ENCODE measurements around the gene SLAMF6. TPM values are rescaled to one million over a fixed set of nuclear protein-coding genes. Genes with fewer than 3 reads are reported as not detected.

The SLAMF6 gene
- total RNA-seq, 4 donors from 2014 or later = 0.49 to 1.2 (median 0.62) TPM; not detected in 1

DNA sequence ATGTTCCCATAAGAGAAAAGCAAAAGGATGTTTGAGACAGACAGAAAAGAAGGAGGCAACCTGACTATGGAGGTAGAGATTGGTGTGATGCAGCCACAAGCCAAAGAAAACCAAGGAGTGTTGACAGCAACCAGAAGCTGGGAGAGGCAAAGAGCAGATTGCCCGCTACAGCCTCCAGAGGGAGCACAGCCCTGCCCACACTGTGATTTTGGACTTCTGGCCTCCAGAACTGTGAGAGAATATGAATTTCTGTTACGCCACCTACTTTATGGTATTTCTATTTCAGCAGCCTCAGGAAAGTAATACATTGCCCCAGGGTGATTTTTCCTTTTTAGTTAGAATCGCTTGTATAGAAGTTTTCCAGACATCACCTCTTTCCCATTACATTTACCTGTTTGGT lies 28.4 kb downstream of the SLAMF6 start:
- TF ChIP-seq, protein P1, sequence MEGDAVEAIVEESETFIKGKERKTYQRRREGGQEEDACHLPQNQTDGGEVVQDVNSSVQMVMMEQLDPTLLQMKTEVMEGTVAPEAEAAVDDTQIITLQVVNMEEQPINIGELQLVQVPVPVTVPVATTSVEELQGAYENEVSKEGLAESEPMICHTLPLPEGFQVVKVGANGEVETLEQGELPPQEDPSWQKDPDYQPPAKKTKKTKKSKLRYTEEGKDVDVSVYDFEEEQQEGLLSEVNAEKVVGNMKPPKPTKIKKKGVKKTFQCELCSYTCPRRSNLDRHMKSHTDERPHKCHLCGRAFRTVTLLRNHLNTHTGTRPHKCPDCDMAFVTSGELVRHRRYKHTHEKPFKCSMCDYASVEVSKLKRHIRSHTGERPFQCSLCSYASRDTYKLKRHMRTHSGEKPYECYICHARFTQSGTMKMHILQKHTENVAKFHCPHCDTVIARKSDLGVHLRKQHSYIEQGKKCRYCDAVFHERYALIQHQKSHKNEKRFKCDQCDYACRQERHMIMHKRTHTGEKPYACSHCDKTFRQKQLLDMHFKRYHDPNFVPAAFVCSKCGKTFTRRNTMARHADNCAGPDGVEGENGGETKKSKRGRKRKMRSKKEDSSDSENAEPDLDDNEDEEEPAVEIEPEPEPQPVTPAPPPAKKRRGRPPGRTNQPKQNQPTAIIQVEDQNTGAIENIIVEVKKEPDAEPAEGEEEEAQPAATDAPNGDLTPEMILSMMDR (IDR thresholded peaks at IDR 0.05) = no peak
- TF ChIP-seq POLR2AphosphoS5 (IDR thresholded peaks at IDR 0.05) (no peak), POLR2A (IDR thresholded peaks at IDR 0.05) (no peak), EP300 (IDR thresholded peaks at IDR 0.05) (no peak)
- WGBS, 2 donors (ENCODE audit: low coverage in 1 of 2) = 64 to 75% methylated on average over 3 of the region's 3 CpGs
- Histone ChIP-seq H3K9me3 (peaks cover 0 to 21% (median 0%) of the 10 kb centered on the region in 3 donors), H3K4me1 (no peaks in the 10 kb centered on the region), H3K27me3 (peaks cover 5% of the 10 kb centered on the region), H3K4me3 (no peak overlapping the region), H3K27ac (no peak overlapping the region), H3K36me3 (no peaks in the 10 kb centered on the region)
- no peak for ATAC-seq

DNA sequence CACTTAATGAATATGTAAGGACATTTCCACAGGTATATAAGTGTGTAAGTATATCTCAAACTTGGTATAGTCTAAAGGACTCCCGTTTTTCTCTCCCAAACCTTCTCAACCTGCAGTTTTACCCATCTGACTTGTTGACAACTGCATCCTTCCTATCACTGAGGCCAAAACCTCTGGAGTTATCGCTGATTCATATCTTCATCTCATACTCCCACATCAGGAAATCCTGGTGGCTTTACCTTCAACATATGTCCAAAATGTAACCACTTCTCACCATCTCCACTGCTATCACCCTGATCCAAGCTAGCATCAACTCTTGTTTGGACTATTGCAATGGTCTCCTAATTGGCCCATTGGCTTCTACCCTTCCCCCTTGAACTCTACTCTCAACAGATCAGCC lies 30.4 kb downstream of the SLAMF6 start:
- H3K36me3 ChIP-seq = no peaks in the 10 kb centered on the region
- H3K27me3 ChIP-seq = peaks cover 5% of the 10 kb centered on the region
- no peak overlapping the region for H3K4me3 ChIP-seq
- H3K4me1 ChIP-seq = no peaks in the 10 kb centered on the region
- TF ChIP-seq POLR2A (IDR thresholded peaks at IDR 0.05) = no peak
- TF ChIP-seq, protein P1 (IDR thresholded peaks at IDR 0.05) = no peak
- no peak for TF ChIP-seq POLR2AphosphoS5 (IDR thresholded peaks at IDR 0.05)
- no peak for TF ChIP-seq EP300 (IDR thresholded peaks at IDR 0.05)
- no peak for ATAC-seq
- WGBS, 2 donors (ENCODE audit: low coverage in 1 of 2) = 81 to 83% methylated on average over 2 of the region's 2 CpGs
- peaks cover 0 to 7% (median 0%) of the 10 kb centered on the region in 3 donors for H3K9me3 ChIP-seq
- H3K27ac ChIP-seq = no peak overlapping the region

DNA sequence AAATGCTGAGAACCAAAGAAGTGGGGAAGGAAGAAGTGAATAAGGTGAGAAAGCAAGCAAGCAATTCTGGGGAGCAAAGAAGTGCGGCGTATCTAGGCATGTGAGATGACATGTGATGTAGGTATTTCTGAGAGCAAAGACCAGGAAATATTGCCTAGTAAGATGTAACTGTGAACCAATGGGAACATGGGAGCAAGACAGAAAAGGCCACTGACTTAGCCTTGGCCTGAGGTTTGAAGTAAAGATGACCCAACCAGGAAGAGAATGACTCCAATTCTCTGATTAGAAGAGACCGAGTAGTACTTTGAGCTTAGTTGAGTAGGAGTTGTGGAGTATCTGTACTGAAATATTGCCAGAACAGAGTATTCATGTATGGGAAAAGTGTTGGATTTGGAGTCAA lies 31.1 kb downstream of the SLAMF6 start:
- peaks cover 0 to 7% (median 0%) of the 10 kb centered on the region in 3 donors for H3K9me3 ChIP-seq
- H3K4me3 ChIP-seq = no peak overlapping the region
- TF ChIP-seq POLR2A (IDR thresholded peaks at IDR 0.05) = no peak
- TF ChIP-seq POLR2AphosphoS5 (IDR thresholded peaks at IDR 0.05) = no peak
- TF ChIP-seq, protein P1 (IDR thresholded peaks at IDR 0.05) = no peak
- TF ChIP-seq EP300 (IDR thresholded peaks at IDR 0.05) = no peak
- no peak overlapping the region for H3K27ac ChIP-seq
- no peak for ATAC-seq
- WGBS, 2 donors (ENCODE audit: low coverage in 1 of 2) = 72 to 88% methylated on average over 3 of the region's 3 CpGs
- peaks cover 5% of the 10 kb centered on the region for H3K27me3 ChIP-seq
- H3K36me3 ChIP-seq = no peaks in the 10 kb centered on the region
- H3K4me1 ChIP-seq = no peaks in the 10 kb centered on the region

DNA sequence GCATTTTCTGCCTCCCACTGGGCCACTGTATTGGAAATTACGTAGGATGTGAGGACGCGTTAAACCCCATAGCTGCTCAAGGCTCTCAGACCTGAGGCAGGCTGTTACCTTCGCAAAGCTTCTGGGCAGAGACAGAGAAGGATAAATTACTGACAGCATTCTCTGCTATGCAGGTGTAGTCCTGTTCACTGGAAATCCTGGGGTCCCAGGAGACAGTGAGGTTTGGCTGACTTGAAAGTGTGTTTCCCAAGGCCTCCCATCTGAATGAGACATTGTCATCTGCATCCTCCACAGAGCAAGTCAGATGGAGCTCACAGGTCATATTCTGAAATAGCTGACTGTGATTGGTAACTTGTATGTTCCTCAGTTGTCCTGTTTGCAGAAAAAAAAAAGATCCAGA lies 32.0 kb downstream of the SLAMF6 start:
- Histone ChIP-seq H3K27ac (no peak overlapping the region), H3K27me3 (peaks cover 5% of the 10 kb centered on the region), H3K4me1 (no peaks in the 10 kb centered on the region), H3K9me3 (peaks cover 0 to 7% (median 0%) of the 10 kb centered on the region in 3 donors), H3K36me3 (no peaks in the 10 kb centered on the region), H3K4me3 (no peak overlapping the region)
- WGBS, 2 donors (ENCODE audit: low coverage in 1 of 2) = 74% methylated on average over 3 of the region's 4 CpGs; no CpG with 5 or more reads in 1 of the 2 donors
- ATAC-seq = no peak
- TF ChIP-seq, protein P1 (IDR thresholded peaks at IDR 0.05) = no peak
- TF ChIP-seq EP300 (IDR thresholded peaks at IDR 0.05) (no peak), POLR2A (IDR thresholded peaks at IDR 0.05) (no peak), POLR2AphosphoS5 (IDR thresholded peaks at IDR 0.05) (no peak)

DNA sequence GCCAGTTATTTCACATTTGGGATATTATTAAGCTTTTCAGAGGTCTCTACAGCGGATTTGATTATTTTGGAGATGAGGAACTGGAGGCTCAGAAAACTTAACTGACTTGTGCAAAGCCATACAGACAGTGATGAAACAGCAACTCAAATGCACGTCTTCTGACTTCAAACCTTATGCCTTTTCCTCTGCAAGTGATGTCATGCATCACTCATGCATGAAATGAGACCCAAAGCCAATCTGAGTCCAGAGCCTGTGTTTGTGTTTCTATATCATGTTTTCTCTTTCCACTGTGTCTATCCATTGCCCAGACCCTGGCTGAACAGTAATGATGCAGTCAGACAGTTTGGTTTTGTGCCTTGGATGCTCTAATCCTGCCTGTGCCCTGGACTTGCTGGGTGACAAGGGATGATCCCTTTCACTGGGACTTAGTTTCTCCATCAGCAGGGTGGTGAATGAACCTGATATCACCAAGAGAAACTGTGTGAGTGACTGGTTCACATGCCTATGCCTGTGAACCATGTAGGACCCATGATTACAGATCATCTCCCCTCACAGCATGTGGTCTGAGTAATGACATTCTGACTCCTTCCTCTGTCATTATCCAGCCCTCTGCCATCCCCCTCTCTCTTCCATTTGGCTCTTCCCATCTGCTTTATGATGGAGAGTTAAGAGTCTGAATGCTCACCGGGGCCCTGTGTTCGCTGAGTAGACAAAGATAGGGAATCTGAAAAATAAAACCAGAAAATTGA lies 33.4 kb downstream of the SLAMF6 start:
- peaks cover 0 to 6% (median 0%) of the 10 kb centered on the region in 3 donors for H3K9me3 ChIP-seq
- H3K4me3 ChIP-seq = no peak overlapping the region
- H3K4me1 ChIP-seq = no peaks in the 10 kb centered on the region
- H3K36me3 ChIP-seq = no peaks in the 10 kb centered on the region
- no peak for ATAC-seq
- WGBS, 2 donors (ENCODE audit: low coverage in 1 of 2) = 61 to 78% methylated on average over 2 to 4 of the region's 4 CpGs
- TF ChIP-seq, protein P1 (IDR thresholded peaks at IDR 0.05) = no peak
- TF ChIP-seq POLR2AphosphoS5 (IDR thresholded peaks at IDR 0.05) (no peak), POLR2A (IDR thresholded peaks at IDR 0.05) (no peak), EP300 (IDR thresholded peaks at IDR 0.05) (no peak)
- H3K27ac ChIP-seq = no peak overlapping the region
- H3K27me3 ChIP-seq = peaks cover 5% of the 10 kb centered on the region
